Neural progenitor cell (in vitro differentiated cells): ENCODE results near the gene CTDP1. TPM values are rescaled to one million over a fixed set of nuclear protein-coding genes. Genes with fewer than 3 reads are reported as not detected.

Experiments used
- DNase-seq: peaks from one replicate; pipeline ENCODE4 v3.0.0-alpha.2; 2016; ENCODE audit warnings: low spot score
- H2AFZ ChIP-seq: fragments of 200-600 bp; sonication (generic); replicated peaks from 2 replicates; pipeline ENCODE4 v1.6.1; 2016; ENCODE audit warnings: antibody characterized with exemption
- H3F3A ChIP-seq: fragments of 200-600 bp; sonication (generic); 2 replicates; pipeline ENCODE4 v1.6.1; 2016; ENCODE audit warnings: antibody characterized with exemption, low read depth
- H3K27ac ChIP-seq: fragments of 200-600 bp; sonication (generic); 2 replicates; pipeline ENCODE4 v1.5.1; 2016; ENCODE audit warnings: mild to moderate bottlenecking
- H3K27me3 ChIP-seq: fragments of 200-600 bp; sonication (generic); 2 replicates; pipeline ENCODE4 v1.6.1; 2016; ENCODE audit warnings: mild to moderate bottlenecking, moderate library complexity
- H3K36me3 ChIP-seq: fragments of 200-600 bp; sonication (generic); 2 replicates; pipeline ENCODE4 v1.5.1; 2016
- H3K4me1 ChIP-seq: fragments of 200-600 bp; sonication (generic); 2 replicates; pipeline ENCODE4 v1.6.1; 2016; ENCODE audit warnings: mixed run types
- H3K4me2 ChIP-seq: fragments of 200-600 bp; sonication (generic); 2 replicates; pipeline ENCODE4 v1.6.1; 2016
- H3K4me3 ChIP-seq: fragments of 200-600 bp; sonication (generic); 2 replicates; pipeline ENCODE4 v1.5.1; 2016
- H3K79me2 ChIP-seq: fragments of 200-600 bp; sonication (generic); 2 replicates; pipeline ENCODE4 v1.6.1; 2016; ENCODE audit warnings: low read depth
- H3K9ac ChIP-seq: fragments of 200-600 bp; sonication (generic); 2 replicates; pipeline ENCODE4 v1.6.1; 2016
- H3K9me3 ChIP-seq: fragments of 200-600 bp; sonication (generic); 2 replicates; pipeline ENCODE4 v1.5.1; 2016; ENCODE audit warnings: low read depth
- H4K20me1 ChIP-seq: fragments of 200-600 bp; sonication (generic); 2 replicates; pipeline ENCODE4 v1.6.1; 2016; ENCODE audit warnings: low read depth
- H3K27ac Mint-ChIP-seq: 3 replicates; pipeline ENCODE4 v1.8.0; 2021; ENCODE audit warnings: mixed read lengths
- H3K27me3 Mint-ChIP-seq: 2 replicates; pipeline ENCODE4 v1.8.0; 2022; ENCODE audit warnings: low read depth, mild to moderate bottlenecking, inconsistent platforms, moderate library complexity, mixed read lengths; ENCODE audit not compliant: insufficient read depth
- H3K36me3 Mint-ChIP-seq: 3 replicates; pipeline ENCODE4 v1.8.0; 2021; ENCODE audit warnings: mixed read lengths
- H3K4me1 Mint-ChIP-seq: 3 replicates; pipeline ENCODE4 v1.8.0; 2021; ENCODE audit warnings: mixed read lengths
- H3K4me3 Mint-ChIP-seq: 3 replicates; pipeline ENCODE4 v1.8.0; 2021; ENCODE audit warnings: mild to moderate bottlenecking, moderate library complexity, mixed read lengths
- H3K9me3 Mint-ChIP-seq: 3 replicates; pipeline ENCODE4 v1.8.0; 2020; ENCODE audit warnings: mixed read lengths
- CTCF ChIP-seq: fragments of 200-600 bp; sonication (generic); IDR thresholded peaks from 2 replicates; pipeline ENCODE4 v1.5.1; 2017; ENCODE audit warnings: antibody characterized with exemption, mild to moderate bottlenecking
- EZH2 ChIP-seq: fragments of 200-600 bp; sonication (generic); IDR thresholded peaks from 2 replicates; pipeline ENCODE4 v1.6.1; 2017; ENCODE audit warnings: antibody characterized with exemption, mild to moderate bottlenecking, moderate library complexity
- EZH2phosphoT487 ChIP-seq: fragments of 200-600 bp; sonication (generic); IDR thresholded peaks from 2 replicates; pipeline ENCODE4 v1.6.1; 2017; ENCODE audit warnings: antibody characterized with exemption
- total RNA-seq: library from RNA; depleted of rRNA; stranded (reverse); fragments of >200 nt; gene quantifications from 2 replicates; pipeline ENCODE4 v1.2.3, GENCODE V29; 2015; ENCODE audit warnings: low replicate concordance

Gene CTDP1
- total RNA-seq, 1 donor from 2014 or later: 11.8 TPM

GRCh38 chr18:79680891-79681339, 1.3 kb downstream of the CTDP1 start:
- Histone ChIP-seq H3K4me2 (peak overlapping the region; percentile 80), H3K27ac (no peak overlapping the region), H3K36me3 (no peaks in the 10 kb centered on the region), H3K4me3 (peak overlapping the region; percentile 92), H3K27me3 (no peaks in the 10 kb centered on the region), H3K9me3 (no peaks in the 10 kb centered on the region), H3K79me2 (peaks cover 71% of the 10 kb centered on the region), H3K9ac (peak overlapping the region; percentile 84), H3K4me1 (peaks cover 16% of the 10 kb centered on the region), H3F3A (no peaks in the 10 kb centered on the region), H2AFZ (no peak overlapping the region), H4K20me1 (peaks cover 46% of the 10 kb centered on the region)
- DNase-seq: no peak
- Mint-ChIP-seq H3K4me3 (peak overlapping the region; percentile 90), H3K9me3 (peaks cover 2% of the 10 kb centered on the region), H3K27ac (no peak overlapping the region), H3K4me1 (peaks cover 32% of the 10 kb centered on the region), H3K36me3 (peaks cover 4% of the 10 kb centered on the region), H3K27me3 (peaks cover 9% of the 10 kb centered on the region)
- TF ChIP-seq EZH2phosphoT487 (no peak), CTCF (no peak), EZH2 (no peak)

GRCh38 chr18:79681484-79682387, 2.1 kb downstream of the CTDP1 start:
- no peak overlapping the region for H3K4me3 ChIP-seq
- peaks cover 49% of the 10 kb centered on the region for H4K20me1 ChIP-seq

GRCh38 chr18:79682481-79682880, 2.9 kb downstream of the CTDP1 start:
- no peak overlapping the region for H3K9ac ChIP-seq
- H3K9me3 ChIP-seq: no peaks in the 10 kb centered on the region
- H3F3A ChIP-seq: no peaks in the 10 kb centered on the region
- no peak overlapping the region for H2AFZ ChIP-seq
- peaks cover 77% of the 10 kb centered on the region for H3K79me2 ChIP-seq
- H3K27me3 ChIP-seq: no peaks in the 10 kb centered on the region
- no peak overlapping the region for H3K27ac Mint-ChIP-seq
- peaks cover 4% of the 10 kb centered on the region for H3K36me3 Mint-ChIP-seq
- no peak overlapping the region for H3K27ac ChIP-seq
- no peak overlapping the region for H3K4me3 ChIP-seq
- H3K4me3 Mint-ChIP-seq: peak overlapping the region; percentile 90
- TF ChIP-seq EZH2phosphoT487: no peak
- TF ChIP-seq EZH2: no peak
- no peak for TF ChIP-seq CTCF
- no peak overlapping the region for H3K4me2 ChIP-seq
- H3K27me3 Mint-ChIP-seq: peaks cover 4% of the 10 kb centered on the region
- peaks cover 25% of the 10 kb centered on the region for H3K4me1 Mint-ChIP-seq
- peaks cover 2% of the 10 kb centered on the region for H3K9me3 Mint-ChIP-seq
- DNase-seq: no peak
- peaks cover 16% of the 10 kb centered on the region for H3K4me1 ChIP-seq
- peaks cover 49% of the 10 kb centered on the region for H4K20me1 ChIP-seq
- H3K36me3 ChIP-seq: no peaks in the 10 kb centered on the region

More at GRCh38 chr18:79681484-79682387, 2.1 kb downstream of the CTDP1 start:
- Histone ChIP-seq H3K27me3 (no peaks in the 10 kb centered on the region), H3K27ac (no peak overlapping the region), H2AFZ (no peak overlapping the region), H3F3A (no peaks in the 10 kb centered on the region), H3K9ac (no peak overlapping the region), H3K9me3 (no peaks in the 10 kb centered on the region), H3K4me2 (no peak overlapping the region), H3K36me3 (no peaks in the 10 kb centered on the region), H3K79me2 (peaks cover 78% of the 10 kb centered on the region), H3K4me1 (peaks cover 16% of the 10 kb centered on the region)
- H3K36me3 Mint-ChIP-seq: peaks cover 4% of the 10 kb centered on the region
- H3K27me3 Mint-ChIP-seq: peaks cover 8% of the 10 kb centered on the region
- peaks cover 2% of the 10 kb centered on the region for H3K9me3 Mint-ChIP-seq
- no peak for DNase-seq
- TF ChIP-seq EZH2: no peak
- TF ChIP-seq CTCF: no peak
- TF ChIP-seq EZH2phosphoT487: no peak
- H3K27ac Mint-ChIP-seq: no peak overlapping the region
- H3K4me1 Mint-ChIP-seq: peaks cover 31% of the 10 kb centered on the region
- H3K4me3 Mint-ChIP-seq: peak overlapping the region; percentile 90
